HG03159 (cell line): ENCODE results near the gene THBS1.

Experiments
- ATAC-seq: cut with Tn5 transposase; IDR thresholded peaks from one replicate; pipeline ENCODE4 v1.9.1; 2021; ENCODE audit warnings: mild to moderate bottlenecking, moderate library complexity; ENCODE audit not compliant: unreplicated experiment

The THBS1 gene

DNA sequence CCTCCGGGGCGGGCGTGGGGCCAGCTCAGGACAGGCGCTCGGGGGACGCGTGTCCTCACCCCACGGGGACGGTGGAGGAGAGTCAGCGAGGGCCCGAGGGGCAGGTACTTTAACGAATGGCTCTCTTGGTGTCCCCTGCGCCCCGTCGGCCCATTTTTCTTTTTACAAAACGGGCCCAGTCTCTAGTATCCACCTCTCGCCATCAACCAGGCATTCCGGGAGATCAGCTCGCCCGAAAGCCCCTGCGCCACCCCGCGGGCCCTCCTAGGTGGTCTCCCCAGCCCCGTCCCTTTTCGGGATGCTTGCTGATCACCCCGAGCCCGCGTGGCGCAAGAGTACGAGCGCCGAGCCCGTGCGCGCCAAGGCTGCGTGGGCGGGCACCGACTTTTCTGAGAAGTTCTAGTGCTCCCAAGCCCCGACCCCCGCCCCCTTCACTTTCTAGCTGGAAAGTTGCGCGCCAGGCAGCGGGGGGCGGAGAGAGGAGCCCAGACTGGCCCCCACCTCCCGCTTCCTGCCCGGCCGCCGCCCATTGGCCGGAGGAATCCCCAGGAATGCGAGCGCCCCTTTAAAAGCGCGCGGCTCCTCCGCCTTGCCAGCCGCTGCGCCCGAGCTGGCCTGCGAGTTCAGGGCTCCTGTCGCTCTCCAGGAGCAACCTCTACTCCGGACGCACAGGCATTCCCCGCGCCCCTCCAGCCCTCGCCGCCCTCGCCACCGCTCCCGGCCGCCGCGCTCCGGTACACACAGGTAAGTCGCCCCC lies at the start of gene THBS1:
TSS of gene THBS1 (plus strand) at position 595 of the 757 bp plus-strand sequence. CDS start 779 bp downstream, outside the sequence.
- peak; percentile 19 for ATAC-seq

DNA sequence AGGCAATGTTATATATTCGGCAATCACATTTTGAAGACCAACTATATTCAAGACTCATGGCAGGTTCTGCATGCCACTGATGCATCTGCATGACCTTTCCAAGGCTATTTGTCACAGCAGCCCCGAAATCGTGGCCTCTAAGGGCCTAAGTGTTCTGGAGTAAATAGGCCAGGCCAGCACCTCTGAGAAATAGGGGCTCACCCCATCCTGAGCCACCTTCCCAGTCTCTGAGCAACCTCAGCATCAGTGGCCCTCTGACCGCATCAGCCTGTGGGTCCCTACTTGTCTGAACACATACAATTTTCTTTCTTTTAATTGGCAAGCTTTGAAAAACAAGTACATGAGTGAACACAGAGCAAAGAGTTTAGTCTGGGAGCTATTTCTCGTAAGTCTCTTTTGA lies 45.9 kb upstream of the THBS1 start:
- no peak for ATAC-seq

DNA sequence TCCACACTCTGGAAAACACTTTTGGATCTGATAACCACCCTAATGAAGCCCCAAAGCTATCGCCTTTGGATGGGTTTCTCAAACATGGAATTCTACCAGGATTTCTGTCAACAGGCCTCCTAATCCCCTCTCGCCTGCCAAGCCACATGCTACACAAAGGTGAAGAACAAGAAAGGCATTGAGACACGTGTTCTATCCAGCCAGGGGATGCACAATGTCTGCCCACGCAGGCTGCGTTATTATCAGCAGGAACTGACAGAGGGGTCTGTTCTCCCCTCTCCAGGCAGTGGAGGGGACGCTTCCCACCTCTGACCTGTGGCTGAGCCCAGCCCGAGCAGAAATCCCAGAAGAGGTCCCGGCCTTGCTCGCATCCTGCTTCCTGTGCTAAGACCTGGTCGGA lies 45.4 kb upstream of the THBS1 start:
- ATAC-seq = no peak

DNA sequence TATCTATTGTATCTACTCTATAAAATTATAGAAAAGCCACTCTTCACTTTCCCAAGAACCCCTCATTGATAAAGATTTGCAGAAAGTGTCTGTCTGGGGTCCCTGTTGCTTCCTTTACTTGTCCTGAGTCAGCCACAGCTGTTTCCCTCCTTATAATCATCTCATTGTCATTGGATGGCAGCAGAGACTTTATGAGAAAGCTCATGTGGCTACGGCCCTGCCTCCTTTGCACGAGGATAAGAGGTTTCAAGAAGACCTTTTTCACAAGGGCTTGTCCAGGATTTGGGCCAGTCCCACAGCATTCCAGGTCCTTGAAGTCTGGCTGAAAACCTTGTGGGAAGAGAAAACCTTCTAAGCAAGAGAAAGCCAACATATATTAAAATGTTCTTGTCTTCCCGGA lies 41.9 kb upstream of the THBS1 start:
- no peak for ATAC-seq

DNA sequence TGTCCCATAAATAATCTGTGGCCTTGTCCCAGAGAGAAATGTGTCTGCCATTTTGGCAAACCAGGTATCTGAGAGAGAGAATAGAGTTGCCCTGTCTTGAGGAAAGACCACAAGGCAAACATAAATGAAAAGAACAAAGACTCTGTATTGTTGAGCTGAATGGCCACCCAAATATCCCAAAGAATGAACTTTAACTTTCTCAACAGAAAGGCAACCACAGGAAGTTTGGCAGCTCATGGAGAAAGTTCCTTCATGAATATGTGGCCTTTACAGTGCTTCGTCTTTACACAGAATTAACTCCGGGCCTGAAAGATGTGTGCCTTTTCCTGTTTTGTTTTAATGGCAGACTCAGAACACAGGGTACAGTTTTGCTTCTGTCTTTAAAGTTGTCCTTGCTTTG lies 41.4 kb upstream of the THBS1 start:
- no peak for ATAC-seq

DNA sequence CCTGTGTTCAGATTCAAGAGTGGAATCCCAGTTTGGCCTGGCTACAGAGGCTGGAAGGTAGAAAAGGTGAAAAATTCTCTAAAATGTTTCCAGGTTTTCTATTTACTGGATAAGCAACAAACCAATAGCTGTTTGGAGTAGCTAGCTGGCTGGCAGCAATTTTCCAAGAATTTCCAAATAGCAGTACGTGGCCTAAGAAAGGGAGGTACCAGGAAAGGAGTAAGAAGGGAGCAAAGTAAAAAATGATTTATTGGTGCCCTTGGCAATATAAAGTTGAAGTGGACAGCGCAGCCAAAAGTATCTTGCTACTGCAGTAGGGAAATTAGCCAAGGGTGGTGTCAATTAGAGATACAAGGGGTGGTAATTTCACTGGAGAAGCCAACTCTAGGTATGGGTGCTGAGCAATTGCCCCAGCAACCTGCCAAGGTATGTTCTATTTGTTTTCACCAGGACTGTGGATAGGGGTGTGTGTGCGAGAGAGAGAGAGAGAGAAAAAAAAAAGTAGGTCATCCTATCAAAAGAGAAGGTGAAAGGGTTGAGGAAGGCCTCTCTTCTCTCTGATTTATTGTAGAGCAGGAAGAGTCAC lies 40.8 kb upstream of the THBS1 start:
- no peak for ATAC-seq

DNA sequence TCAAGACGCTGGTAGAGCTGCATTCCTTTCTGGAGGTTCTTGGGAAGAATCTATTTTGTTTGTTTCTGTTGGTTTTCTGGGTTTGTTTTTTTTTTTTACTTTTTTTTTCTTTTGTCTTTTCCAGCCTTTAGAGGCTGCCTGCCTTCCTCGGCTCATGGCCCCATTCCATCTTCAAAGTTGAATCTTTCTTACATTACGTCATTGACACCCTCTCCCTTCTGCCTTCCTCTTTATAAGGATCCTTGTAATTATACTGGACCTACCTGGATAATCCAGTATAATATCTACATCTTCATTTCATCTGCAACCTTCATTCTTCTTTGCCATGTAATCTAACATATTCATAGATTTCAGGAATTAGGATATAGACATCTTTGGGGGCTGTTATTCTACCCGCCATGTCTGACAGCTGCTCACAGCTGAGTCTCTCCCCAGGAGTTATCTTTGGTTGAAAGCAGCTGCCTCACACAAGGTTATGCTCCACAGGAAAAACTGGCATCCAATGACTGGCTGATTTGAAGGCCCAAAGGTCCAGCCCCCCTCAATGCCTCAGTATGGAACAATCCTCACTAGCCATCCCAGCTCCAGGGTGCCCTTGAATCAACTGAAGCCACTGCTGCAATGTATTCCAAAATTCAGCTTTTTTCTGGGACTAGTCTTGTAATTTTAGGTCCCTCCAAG lies 38.4 kb upstream of the THBS1 start:
- ATAC-seq = no peak

DNA sequence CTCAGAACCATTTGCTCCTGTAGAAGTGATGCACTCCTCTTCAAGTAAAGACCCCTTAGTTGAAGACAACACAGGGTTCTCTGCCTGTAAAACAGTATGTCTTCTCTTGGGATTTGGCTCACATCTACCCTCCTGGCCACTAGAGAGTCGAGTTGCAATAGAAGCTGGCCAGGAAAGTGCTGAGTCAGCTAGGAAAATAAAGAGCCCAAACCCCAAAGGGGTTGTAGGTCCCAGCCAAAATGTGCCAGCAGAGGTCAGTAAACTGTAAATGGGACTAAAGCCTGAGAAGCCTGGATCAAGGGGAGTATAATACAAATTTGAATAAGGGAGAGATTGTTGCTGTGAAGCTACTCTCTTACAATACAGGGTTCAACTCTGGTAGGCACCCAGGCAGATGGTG lies 37.2 kb upstream of the THBS1 start:
- no peak for ATAC-seq

DNA sequence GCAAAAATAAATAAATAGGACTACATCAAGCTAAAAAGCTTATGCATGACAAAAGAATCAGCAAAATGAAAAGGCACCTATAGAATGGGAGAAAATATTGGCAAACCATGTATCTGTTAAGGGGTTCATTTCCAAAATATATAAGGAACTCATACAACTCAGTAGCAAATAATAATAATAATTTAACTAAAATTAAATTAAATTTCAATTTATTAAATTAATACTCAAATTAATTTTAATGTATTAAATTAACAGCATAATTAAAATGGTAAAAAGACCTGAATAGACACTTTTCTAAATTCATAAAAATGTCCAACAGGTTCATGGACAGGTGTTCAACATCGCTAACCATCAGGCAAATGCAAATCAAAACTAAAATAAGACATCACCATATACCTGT lies 34.0 kb upstream of the THBS1 start:
- no peak for ATAC-seq

DNA sequence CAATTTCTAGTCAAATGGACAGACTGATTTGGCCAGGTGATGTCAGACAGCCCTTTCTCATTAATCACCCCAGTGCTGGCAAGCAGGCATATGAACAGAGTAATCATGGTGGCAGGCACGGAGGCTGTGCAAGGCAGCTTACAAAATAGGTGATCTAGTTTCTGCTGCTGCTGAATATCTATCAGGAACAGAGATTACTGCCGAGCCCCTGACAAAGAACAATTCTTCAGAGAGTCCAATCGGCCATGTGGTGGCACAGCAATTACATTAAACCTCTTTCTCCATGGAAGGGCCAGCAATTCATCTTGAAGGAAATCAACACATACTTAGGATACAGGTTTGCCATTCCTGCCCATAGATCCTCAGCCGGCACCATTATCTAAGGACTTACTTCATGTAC lies 32.3 kb upstream of the THBS1 start:
- no peak for ATAC-seq

DNA sequence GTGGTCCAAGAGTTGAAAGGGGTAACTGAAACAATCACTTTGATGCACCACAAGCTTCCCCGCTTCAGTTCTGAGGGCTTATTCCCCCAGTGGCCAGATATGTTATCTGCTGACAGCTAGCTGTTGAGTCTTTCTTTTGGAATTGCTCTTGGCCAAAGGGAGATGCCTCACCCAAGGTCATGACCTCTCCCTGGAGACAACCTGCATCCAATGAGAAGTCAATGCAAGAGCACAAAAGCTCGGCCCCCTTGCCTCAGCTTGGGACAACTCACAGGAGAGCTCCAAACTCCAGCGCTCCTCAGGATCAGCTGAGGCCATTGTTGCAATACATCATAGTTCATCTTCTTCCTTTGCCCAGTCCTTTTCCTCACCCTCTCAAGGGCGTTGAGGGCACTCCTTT lies 31.0 kb upstream of the THBS1 start:
- ATAC-seq = no peak

DNA sequence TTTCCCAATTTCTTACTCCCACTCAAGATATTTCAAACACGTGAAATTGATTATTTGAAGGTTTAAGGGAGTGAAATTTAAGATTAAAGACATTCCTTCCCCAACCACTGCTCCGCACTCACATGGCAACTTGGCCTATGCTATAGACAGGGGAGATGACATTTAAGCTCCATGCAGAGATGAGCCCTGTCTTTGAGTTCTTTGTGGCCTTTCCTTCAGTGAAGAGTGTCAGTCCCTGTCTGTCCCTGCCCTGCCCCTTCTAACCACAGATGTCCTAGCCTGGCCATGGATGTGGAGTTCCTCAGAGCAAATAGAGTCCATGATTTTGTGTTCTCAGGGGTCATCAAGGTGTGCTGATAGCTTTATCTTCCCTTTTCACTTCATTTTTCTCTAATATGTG lies 29.4 kb upstream of the THBS1 start:
- ATAC-seq = no peak

DNA sequence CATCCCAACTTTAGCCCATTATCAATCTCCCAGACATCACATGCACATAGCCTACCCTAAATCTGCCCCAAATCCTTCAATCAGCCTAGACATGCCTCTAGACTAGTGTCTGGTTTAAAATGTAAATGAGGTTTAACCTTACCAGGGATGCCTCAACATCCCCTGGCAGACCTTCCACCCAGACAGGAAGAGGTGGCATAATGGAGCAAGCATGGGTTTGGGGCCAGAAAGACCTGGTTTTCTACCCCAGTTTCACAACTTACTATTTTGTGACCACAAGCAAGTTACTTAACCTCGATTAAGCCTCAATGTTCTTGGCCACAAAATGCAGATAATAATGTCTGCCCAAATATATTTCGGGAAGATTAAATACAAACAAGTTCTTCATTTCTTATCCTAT lies 28.3 kb upstream of the THBS1 start:
- ATAC-seq = no peak

DNA sequence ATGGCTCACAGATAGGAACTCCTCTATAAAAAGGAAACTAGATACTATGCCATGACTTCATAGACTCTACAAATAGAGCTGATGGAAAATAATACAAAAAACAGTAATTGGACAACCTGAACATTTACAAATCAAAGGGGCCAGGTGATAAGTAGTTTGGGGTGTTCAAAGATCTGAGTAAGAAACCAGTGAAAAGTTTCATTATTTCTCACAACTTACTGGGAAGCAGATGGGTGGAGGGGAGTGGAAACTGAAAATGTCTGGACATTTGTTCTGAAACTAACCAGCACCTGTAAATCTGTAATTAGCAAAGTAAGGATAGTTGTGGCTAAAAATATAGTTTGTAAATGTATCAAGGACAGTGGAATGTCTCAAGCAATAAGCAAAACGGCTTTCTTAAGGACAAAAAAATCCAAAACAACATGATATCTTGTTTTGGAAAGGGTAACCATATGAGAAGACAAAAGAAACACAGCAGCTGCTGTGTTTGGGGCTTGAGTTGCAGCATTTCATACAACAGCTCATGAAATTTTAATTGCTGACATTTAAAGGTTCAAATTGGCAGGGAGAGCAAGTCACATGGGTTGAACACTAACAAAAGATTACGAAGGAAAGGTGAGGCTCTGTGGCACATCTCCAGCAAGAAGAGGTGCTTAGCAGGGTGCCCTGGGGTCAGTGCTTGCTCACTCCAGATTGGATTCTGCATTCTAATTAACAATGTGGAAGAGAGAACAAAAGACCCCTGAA lies 26.8 kb upstream of the THBS1 start:
- ATAC-seq = no peak

DNA sequence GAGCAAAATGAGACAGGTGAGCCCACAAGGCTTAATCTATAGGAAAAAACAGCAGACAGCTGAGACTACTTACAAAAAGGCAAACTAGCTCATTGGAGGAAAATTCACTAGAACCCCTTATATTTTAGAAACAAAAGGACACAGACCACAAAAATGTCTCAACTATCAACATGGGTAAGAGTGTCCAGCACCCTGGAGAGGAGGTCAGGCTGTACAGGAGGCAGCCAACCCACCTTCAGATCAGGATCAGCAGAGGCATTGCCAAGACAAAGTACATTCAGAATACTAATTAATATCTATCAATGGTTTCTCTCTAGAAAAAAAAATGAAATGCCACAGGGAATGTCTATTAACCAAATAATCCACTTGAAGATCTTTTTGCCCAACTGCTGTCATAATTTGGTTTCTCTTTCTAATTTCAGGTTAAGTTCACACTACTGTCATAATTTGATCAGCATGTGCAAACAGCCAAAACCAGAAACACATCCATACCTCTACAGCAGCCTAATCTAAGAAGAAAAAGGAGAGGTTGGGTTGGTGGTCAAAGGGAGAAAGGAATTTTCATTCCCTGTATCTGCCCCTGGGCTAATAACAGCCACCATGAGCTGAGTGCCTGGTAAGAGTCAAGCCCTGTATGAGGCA lies 26.0 kb upstream of the THBS1 start:
- ATAC-seq = no peak

DNA sequence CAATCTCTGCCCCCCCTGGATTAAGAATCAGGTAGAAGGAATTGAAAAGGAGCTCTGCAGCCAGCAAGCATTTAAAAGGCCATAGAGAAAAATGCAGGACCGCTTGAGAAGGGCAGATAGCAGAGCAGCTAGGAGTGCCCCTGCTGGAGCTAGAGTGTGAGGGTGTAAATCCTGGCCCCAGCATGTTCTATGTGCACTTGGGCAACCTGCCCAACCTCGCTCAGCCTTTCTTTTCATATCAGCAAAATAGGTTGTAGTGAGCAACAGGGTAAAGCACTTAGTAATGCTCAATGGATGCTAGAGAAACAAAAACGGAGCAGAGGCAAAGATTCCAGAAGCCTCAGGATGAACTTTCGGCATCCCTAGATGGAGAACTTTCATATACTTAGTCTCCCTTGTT lies 25.0 kb upstream of the THBS1 start:
- ATAC-seq = no peak

DNA sequence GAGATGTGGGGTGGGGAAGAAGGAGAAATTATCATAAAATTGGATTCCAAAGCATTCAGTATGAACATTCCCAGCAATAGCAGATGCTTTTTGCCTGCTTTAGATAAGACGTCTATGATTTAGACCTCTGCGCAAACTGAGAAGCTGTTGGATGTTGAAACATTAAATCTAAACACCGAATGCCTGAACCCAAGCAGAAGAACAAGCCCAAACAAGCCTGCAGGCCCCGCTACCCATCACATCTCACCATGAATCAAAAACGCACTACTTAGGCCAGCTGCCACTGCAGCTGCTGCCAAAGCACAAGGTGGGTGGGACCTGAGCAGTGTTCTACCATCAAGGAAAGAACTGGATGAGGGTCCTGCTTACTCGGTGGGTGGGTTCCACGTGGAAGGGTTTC lies 24.4 kb upstream of the THBS1 start:
- ATAC-seq = no peak

DNA sequence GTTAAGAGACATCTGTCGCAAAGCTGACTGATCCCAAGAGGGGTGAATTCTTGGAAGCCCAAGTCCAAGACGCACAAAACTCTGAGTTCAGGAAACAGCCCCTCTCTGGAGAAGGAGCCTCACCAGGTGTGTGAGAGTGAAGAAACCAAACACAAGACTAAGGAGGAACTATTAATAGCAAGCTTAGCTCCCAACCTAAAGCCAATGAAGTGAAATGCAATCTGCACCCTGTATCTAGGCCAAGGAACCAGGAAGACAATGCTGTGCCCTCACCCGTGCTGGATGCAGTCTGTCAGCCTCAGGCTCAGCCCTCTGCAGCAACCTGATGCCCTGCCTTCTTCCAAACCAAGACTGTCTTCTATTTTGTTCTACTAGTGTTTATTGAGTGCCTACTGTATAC lies 22.5 kb upstream of the THBS1 start:
- ATAC-seq = no peak

DNA sequence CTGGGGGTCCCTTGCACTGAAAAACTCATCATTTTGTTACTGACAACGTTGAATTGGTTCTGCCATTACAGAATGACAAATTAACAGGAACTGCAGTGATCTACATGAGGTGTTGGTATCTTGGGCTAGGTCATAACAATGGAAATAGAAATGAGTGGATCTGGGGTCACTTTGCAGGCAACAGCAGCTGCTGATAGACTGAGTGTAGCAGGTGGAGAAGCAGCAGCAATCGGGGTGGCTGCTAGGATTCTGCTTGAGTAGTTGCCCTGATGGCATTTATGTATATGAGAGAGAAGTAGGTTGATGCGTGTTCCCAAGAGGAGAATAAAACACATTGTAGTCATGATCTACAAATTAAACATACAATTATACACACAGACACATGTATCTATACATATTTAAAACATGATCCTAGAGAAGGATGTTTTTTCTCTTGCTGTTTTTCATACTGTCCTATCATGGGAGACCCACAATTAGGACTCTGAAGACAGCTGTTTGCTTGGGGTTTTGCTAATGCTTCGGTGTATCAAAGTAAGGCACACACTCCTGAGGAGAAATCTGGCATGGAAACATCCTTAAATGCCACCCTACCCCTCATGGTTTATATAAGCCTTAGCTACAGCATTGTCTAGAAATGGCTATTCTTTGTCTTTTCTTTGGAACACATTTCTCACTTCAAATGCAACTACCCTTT lies 15.8 kb upstream of the THBS1 start:
- ATAC-seq = no peak

DNA sequence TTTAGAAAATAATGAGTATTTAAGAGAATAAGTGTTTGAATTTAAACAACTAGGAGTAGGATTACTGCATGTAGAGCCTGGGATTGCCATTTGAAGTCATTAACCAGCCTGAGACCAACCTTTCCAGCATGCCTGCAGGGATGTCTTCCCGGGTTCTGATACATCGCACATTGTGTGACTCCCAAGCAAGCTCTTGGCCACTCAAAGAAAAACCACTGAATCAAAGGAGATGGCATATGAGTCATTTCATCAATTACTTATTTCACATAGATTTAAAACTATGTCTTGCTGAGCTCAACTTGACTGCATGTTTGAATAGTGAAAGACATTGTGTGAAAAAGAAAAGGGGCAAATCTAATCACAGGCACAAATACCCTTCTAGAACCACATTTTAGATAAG lies 15.0 kb upstream of the THBS1 start:
- ATAC-seq = no peak

DNA sequence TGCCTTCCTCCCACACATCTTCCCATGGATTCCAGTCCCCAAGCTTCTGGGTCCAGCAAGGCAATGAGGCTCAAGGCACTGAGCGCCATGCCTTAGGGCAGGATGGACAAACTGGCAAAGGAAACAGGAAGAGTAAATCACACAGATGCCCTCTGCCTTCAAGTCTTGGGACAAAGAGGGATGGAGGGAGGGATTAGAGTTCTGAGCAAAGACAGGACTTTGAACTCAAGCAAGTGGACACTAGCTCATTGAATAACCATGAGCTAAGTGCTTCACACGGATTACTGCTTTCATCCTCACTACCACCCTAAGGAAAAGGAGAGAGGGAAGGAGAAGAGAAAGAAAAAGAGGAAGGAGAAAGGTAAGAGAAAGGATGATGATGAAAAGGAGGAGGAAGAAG lies 7.6 kb upstream of the THBS1 start:
- ATAC-seq = no peak
